GM18520 (cell line): ENCODE results near the gene NOSIP.
"Not testable (repeated sequence)": the region's sequence is repeated elsewhere in the genome, so short reads cannot be mapped to it uniquely, and the experiment has no call there.

Experiments used
- ATAC-seq: cut with Tn5 transposase; IDR thresholded peaks from one replicate; pipeline ENCODE4 v1.9.1; 2021; ENCODE audit not compliant: unreplicated experiment

The NOSIP gene

GRCh38 chr19:49580264-49581006 lies at the start of gene NOSIP:
NOSIP (minus strand) TSS chr19:49580556; CDS start chr19:49560691, 19,865 bp downstream.
- peak; percentile 81 for ATAC-seq

- no peak for ATAC-seq
Measured at GRCh38 chr19:49629659-49630058, 49.3 kb upstream of the NOSIP start.

- no peak for ATAC-seq
Measured at GRCh38 chr19:49626226-49626625, 45.9 kb upstream of the NOSIP start.

- no peak for ATAC-seq
Measured at GRCh38 chr19:49624967-49625910, 44.9 kb upstream of the NOSIP start.

GRCh38 chr19:49617860-49618259 lies 37.5 kb upstream of the NOSIP start:
- not testable (repeated sequence) for ATAC-seq

GRCh38 chr19:49616945-49617344 lies 36.6 kb upstream of the NOSIP start:
- ATAC-seq: no peak

GRCh38 chr19:49616532-49616931 lies 36.2 kb upstream of the NOSIP start:
- no peak for ATAC-seq

GRCh38 chr19:49615861-49616260 lies 35.5 kb upstream of the NOSIP start:
- no peak for ATAC-seq

GRCh38 chr19:49614096-49614833 lies 33.9 kb upstream of the NOSIP start:
- ATAC-seq: no peak

- ATAC-seq: no peak
Measured at GRCh38 chr19:49613374-49613773, 33.0 kb upstream of the NOSIP start.

- no peak for ATAC-seq
Measured at GRCh38 chr19:49609499-49610092, 29.2 kb upstream of the NOSIP start.

- ATAC-seq: no peak
Measured at GRCh38 chr19:49605605-49606004, 25.2 kb upstream of the NOSIP start.

- ATAC-seq: no peak
Measured at GRCh38 chr19:49602806-49603205, 22.4 kb upstream of the NOSIP start.

GRCh38 chr19:49601482-49602038 lies 21.2 kb upstream of the NOSIP start:
- no peak for ATAC-seq

GRCh38 chr19:49599378-49600295 lies 19.3 kb upstream of the NOSIP start:
- no peak for ATAC-seq

- no peak for ATAC-seq
Measured at GRCh38 chr19:49597703-49597974, 17.3 kb upstream of the NOSIP start.

GRCh38 chr19:49596954-49597702 lies 16.8 kb upstream of the NOSIP start:
- ATAC-seq: no peak

- no peak for ATAC-seq
Measured at GRCh38 chr19:49596407-49596806, 16.1 kb upstream of the NOSIP start.

- no peak for ATAC-seq
Measured at GRCh38 chr19:49595819-49596404, 15.6 kb upstream of the NOSIP start.
